Psoas muscle (tissue), 8 donors: Measurements from ENCODE around the gene CENPF. TPM values are rescaled to one million over a fixed set of nuclear protein-coding genes. Genes with fewer than 3 reads are reported as not detected.
A peak's percentile ranks its signal among the peaks of the same experiment; 100 is the strongest.

ENCODE experiments used
- ATAC-seq, 4 donors: fragments of 200-7000 bp; cut with Tn5 transposase; one replicate each; pipeline ENCODE4 v1.9.1; 2020; ENCODE audit warnings: moderate library complexity in 3 of 4, mild to moderate bottlenecking in 2 of 4
- DNase-seq, 2 donors: peaks; one replicate each; pipeline ENCODE4 v3.0.0-alpha.2; 2020
- H3K27ac ChIP-seq: fragments of 200-600 bp; one replicate; pipeline ENCODE4 v1.8.0; 2022
- H3K27me3 ChIP-seq, 3 donors: fragments of 200-600 bp in 1 of 3; one replicate each; pipeline versions ENCODE4 v1.6.1 to v1.8.0; 2013 to 2022; ENCODE audit warnings: low read length in 2 of 3, mild to moderate bottlenecking in 2 of 3, moderate library complexity in 1 of 3; ENCODE audit not compliant: insufficient read depth in 3 of 3
- H3K36me3 ChIP-seq, 2 donors: fragments of 200-600 bp in 1 of 2; one replicate each; pipeline versions ENCODE4 v1.6.1 to v1.8.0; 2013 to 2022; ENCODE audit warnings: low read depth in 1 of 2, mild to moderate bottlenecking in 1 of 2, moderate library complexity in 1 of 2; ENCODE audit not compliant: insufficient read depth in 1 of 2
- H3K4me1 ChIP-seq: fragments of 200-600 bp; one replicate; pipeline ENCODE4 v1.8.0; 2022
- H3K4me3 ChIP-seq: fragments of 200-600 bp; one replicate; pipeline ENCODE4 v1.8.0; 2022; ENCODE audit warnings: mild to moderate bottlenecking
- H3K9me3 ChIP-seq: fragments of 200-600 bp; one replicate; pipeline ENCODE4 v1.8.0; 2022
- CTCF ChIP-seq: fragments of 200-600 bp; IDR thresholded peaks from one replicate; pipeline ENCODE4 v1.8.0; 2022; ENCODE audit warnings: antibody characterized with exemption
- WGBS, 3 donors: extraction: QIAGEN DNeasy Blood & Tissue Kit; methylation state at CpG; one replicate each; pipeline versions ENCODE4 v1.1.6 to v1.1.7; 2013; 5-methylcytosine and 5-hydroxymethylcytosine counted together
- intact Hi-C, 2 donors: fragments of 100-400 bp; cut with DNase I; formaldehyde crosslinking; loops; one replicate each; pipeline versions ENCODE4 v1.11.0 to v1.14.2; 2022
- polyA plus RNA-seq, 3 donors: library from polyadenylated mRNA; stranded (reverse); fragments of 200-250 nt; gene quantifications; one replicate each; pipeline ENCODE4 v1.2.3, GENCODE V29; 2013
- total RNA-seq, 4 donors: library from RNA; stranded (reverse); fragmentation: NEBNext Ultra II Directional in 2 of 4; extraction: Animal tissue kit (Norgen Biotek cat#: 25700) in 2 of 4; gene quantifications; one replicate each; pipeline versions ENCODE4 v1.2.1 to v1.2.4, GENCODE V29; 2021 to 2023
- donor health status: healthy with polysubstance abuse.
- donor health status: DM: no; HTN: no; CAD: no; lungs with moderate emphysema.
- donor health status: Bipolar disorder and iron deficiency.
- donor health status: healthy.
- donor health status: DM: yes; HTN: yes; CAD: no.
- donor health status: DM: no; HTN: no; CAD: no.
- donor health status: DM: no; HTN: no; CAD: no.
- donor health status: DM: yes; HTN: yes; CAD: no.

The CENPF gene
- total and polyA plus RNA-seq, 7 donors, result 0.04 to 1.2 (median 0.57) TPM

GRCh38 chr1:214643030-214643429 is 40.0 kb downstream of the CENPF start:
- no peaks in the 10 kb centered on the region for H3K9me3 ChIP-seq
- no peaks in the 10 kb centered on the region for H3K36me3 ChIP-seq
- ATAC-seq, result peak in 1 of 4 donors; percentile 46
- DNase-seq, result no peak
- intact Hi-C loops, result no loop called here
- H3K27ac ChIP-seq, result no peak overlapping the region
- TF ChIP-seq CTCF, result no peak
- 34 to 46% (median 35%) methylated on average over 8 of the region's 8 CpGs for WGBS, 3 donors
- peak overlapping the region; percentile 13 for H3K4me3 ChIP-seq
- H3K27me3 ChIP-seq, result no peaks in the 10 kb centered on the region
- H3K4me1 ChIP-seq, result peaks cover 8% of the 10 kb centered on the region

- no peaks in the 10 kb centered on the region for H3K9me3 ChIP-seq
- no peaks in the 10 kb centered on the region for H3K36me3 ChIP-seq
- WGBS, 3 donors, result 98 to 99% (median 98%) methylated on average over 10 of the region's 10 CpGs
- H3K27ac ChIP-seq, result no peak overlapping the region
- ATAC-seq (no peak), DNase-seq (no peak)
- peaks cover 15% of the 10 kb centered on the region for H3K4me1 ChIP-seq
- intact Hi-C loops, result no loop called here
- H3K4me3 ChIP-seq, result no peak overlapping the region
- no peaks in the 10 kb centered on the region for H3K27me3 ChIP-seq
- TF ChIP-seq CTCF, result no peak
These were observed 42.7 kb downstream of the CENPF start for GRCh38 chr1:214645712-214646111.

DNA sequence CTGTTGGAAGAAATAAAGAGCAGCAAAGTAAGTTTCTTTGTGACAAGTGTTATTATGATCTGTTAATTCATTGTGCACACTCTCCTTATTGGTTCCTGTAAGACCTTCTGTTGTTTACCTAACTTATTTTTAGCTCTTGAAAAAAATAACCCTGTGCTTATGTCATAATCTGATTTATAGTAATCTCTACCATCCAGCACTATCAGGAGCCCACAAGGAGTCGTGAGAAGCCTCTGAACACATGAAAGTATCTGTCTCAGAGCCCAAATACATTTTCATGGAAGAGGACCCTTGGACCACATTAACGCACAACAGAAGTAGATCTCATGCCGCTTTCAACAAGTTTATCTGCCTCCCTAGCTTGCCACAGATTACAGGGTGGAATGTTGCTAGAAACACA is 45.8 kb downstream of the CENPF start:
- Histone ChIP-seq H3K9me3 (no peaks in the 10 kb centered on the region), H3K36me3 (no peaks in the 10 kb centered on the region), H3K27me3 (no peaks in the 10 kb centered on the region), H3K27ac (peak overlapping the region; percentile 15), H3K4me1 (peaks cover 7% of the 10 kb centered on the region), H3K4me3 (no peak overlapping the region)
- intact Hi-C loops, result no loop called here
- WGBS, 3 donors, result 72 to 81% (median 72%) methylated on average over 3 of the region's 3 CpGs
- ATAC-seq (peak in 1 of 4 donors; percentile 40), DNase-seq (no peak)
- no peak for TF ChIP-seq CTCF

DNA sequence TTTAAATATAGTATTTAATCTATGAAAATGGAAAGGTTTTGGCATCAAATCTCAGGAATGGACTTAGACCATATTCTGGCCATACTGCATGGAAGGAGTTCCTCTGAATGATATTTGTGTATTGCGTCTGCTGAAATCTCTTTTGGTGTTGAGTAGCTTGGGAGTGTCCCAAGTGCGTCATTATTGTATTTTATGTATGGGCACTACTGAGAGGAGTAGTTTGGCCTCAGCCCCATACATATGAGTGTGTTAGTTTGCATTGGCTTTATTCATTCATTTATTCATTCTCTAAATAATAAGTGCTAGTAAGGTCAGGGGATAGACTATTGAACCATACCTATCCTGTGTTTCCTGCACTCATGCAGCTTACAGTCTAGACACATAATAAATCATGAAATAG is 46.6 kb downstream of the CENPF start:
- DNase-seq (no peak), ATAC-seq (no peak)
- TF ChIP-seq CTCF, result no peak
- Histone ChIP-seq H3K4me3 (no peak overlapping the region), H3K27ac (no peak overlapping the region), H3K4me1 (peaks cover 7% of the 10 kb centered on the region), H3K36me3 (no peaks in the 10 kb centered on the region), H3K9me3 (no peaks in the 10 kb centered on the region), H3K27me3 (no peaks in the 10 kb centered on the region)
- intact Hi-C loops, result no loop called here
- WGBS, 3 donors, result 95 to 99% (median 99%) methylated on average over 2 of the region's 2 CpGs

GRCh38 chr1:214650664-214651063 is 47.7 kb downstream of the CENPF start:
- intact Hi-C loops, result no loop called here
- no peak for TF ChIP-seq CTCF
- no peaks in the 10 kb centered on the region for H3K27me3 ChIP-seq
- DNase-seq (no peak), ATAC-seq (no peak)
- peaks cover 7% of the 10 kb centered on the region for H3K4me1 ChIP-seq
- WGBS, 3 donors, result 91 to 98% (median 94%) methylated on average over 4 of the region's 4 CpGs
- no peaks in the 10 kb centered on the region for H3K36me3 ChIP-seq
- no peak overlapping the region for H3K4me3 ChIP-seq
- no peak overlapping the region for H3K27ac ChIP-seq
- no peaks in the 10 kb centered on the region for H3K9me3 ChIP-seq
